Stimulated activated effector memory CD8-positive, alpha-beta T cell treated with anti-CD3 and anti-CD28 coated beads, Interleukin-12 subunit alpha, Interleukin-12 subunit beta, amount 100 ng/mL, for 72 hours (primary cell): ENCODE measurements around the gene PPM1G.
"Not testable (repeated sequence)": the region's sequence is repeated elsewhere in the genome, so short reads cannot be mapped to it uniquely, and the experiment has no call there.

Experiments
- ATAC-seq: fragments of 150-1000 bp; cut with Tn5 transposase; 2 replicates; pipeline ENCODE4 v1.10.0; 2021
- DNase-seq, 2 donors: peaks; one replicate each; pipeline ENCODE4 v3.0.0; 2021 to 2022; ENCODE audit warnings: low spot score in 2 of 2
- H3K27ac Mint-ChIP-seq: one replicate; pipeline ENCODE4 v1.8.0; 2022; ENCODE audit warnings: mild to moderate bottlenecking, mixed read lengths
- H3K36me3 Mint-ChIP-seq: one replicate; pipeline ENCODE4 v1.8.0; 2022; ENCODE audit warnings: mild to moderate bottlenecking, mixed read lengths
- H3K4me1 Mint-ChIP-seq: one replicate; pipeline ENCODE4 v1.8.0; 2022; ENCODE audit warnings: mixed read lengths
- H3K4me3 Mint-ChIP-seq: one replicate; pipeline ENCODE4 v1.8.0; 2022; ENCODE audit warnings: mild to moderate bottlenecking, mixed read lengths
- H3K9me3 Mint-ChIP-seq: one replicate; pipeline ENCODE4 v1.8.0; 2022; ENCODE audit warnings: mixed read lengths

PPM1G gene

DNA sequence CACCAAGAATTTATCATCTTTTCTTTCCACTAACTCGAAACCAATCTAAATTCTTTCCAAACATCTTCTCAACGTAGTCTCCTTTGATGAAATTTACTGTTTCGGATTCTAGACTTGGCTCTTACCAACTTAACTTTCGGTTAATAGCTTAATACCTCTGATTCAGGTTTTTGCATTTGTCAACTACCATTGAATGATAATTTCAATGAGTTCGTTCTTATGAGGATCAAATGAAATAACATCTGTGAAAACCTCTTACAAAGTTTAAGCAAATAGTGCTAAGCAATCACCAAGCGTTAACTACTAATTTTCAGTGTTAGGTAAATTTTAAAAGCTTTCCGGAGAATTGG, 18.4 kb upstream of the PPM1G start:
- DNase-seq (no peak), ATAC-seq (no peak)
- Mint-ChIP-seq H3K4me3 (peak overlapping the region; percentile 94), H3K27ac (peak overlapping the region; percentile 95), H3K36me3 (peaks cover 43% of the 10 kb centered on the region), H3K9me3 (no peaks in the 10 kb centered on the region), H3K4me1 (peaks cover 32% of the 10 kb centered on the region)

DNA sequence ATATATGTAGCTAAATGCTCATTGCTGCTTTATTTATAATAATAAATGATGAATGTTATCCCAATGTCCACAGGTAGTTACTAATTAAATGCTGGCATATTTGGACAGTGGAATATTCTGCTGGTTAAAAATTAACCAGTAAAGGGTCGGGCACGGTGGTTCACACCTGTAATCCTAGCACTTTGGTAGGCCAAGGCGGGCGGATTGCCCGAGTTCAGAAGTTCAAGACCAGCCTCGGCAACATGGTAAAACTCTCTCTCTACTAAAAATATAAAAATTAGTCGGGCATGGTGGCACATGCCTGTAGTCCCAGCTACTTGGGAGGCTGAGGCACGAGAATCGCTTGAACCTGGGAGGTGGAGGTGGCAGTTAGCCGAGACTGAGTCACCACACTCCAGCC, 15.6 kb upstream of the PPM1G start:
- Mint-ChIP-seq H3K4me1 (peaks cover 17% of the 10 kb centered on the region), H3K36me3 (peaks cover 15% of the 10 kb centered on the region)
- not testable (repeated sequence) for H3K9me3 Mint-ChIP-seq, ATAC-seq, H3K4me3 Mint-ChIP-seq, DNase-seq, H3K27ac Mint-ChIP-seq

DNA sequence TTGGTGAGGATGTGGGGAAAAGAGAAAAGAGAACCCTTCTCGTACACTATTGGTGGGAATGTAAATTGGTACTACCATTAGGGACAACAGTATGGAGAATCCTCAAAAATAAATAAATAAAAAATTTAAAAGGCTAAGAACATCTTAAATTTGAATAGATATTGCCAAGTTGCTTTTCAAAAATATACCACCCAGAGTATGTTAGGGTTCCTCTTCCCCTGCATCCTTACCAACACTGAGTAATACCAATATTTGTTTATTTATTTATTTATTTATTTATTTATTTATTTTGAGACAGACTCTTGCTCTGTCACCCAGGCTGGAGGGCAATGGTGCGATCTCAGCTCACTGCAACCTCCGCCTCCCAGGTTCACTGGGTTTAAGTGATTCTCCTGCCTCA, 13.6 kb upstream of the PPM1G start:
- DNase-seq (no peak), ATAC-seq (no peak)
- H3K27ac Mint-ChIP-seq: no peak overlapping the region
- peaks cover under 1% of the 10 kb centered on the region for H3K36me3 Mint-ChIP-seq
- no peak overlapping the region for H3K4me3 Mint-ChIP-seq
- H3K4me1 Mint-ChIP-seq: peaks cover 6% of the 10 kb centered on the region
- no peaks in the 10 kb centered on the region for H3K9me3 Mint-ChIP-seq

DNA sequence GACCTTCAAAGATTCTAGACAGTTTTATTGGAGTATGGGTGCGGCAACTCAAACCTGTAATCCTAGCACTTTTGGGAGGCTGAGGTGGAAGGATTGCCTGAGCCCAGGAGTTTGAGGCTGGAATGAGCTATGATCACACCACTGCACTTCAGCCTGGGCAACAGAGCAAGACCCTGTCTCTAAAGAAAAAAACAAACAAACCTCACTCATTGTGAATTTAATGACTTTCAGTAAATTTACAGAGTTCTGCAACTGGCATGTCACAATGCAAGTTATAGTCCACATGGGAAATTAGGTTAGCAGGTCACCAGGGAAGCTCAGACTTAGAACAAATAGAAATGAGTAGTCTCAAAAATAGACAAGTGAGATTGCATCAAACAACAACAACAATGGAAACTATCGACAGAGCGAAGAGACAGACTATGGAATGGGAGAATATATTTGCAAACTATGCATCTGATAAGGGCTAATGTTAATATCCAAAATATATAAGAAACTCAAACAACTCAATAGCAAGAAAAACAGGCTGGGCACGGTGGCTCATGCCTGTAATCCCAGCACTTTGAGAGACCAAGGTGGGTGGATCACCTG, 12.4 kb upstream of the PPM1G start:
- DNase-seq (no peak), ATAC-seq (no peak)
- no peaks in the 10 kb centered on the region for H3K4me1 Mint-ChIP-seq
- no peaks in the 10 kb centered on the region for H3K9me3 Mint-ChIP-seq
- no peak overlapping the region for H3K27ac Mint-ChIP-seq
- H3K4me3 Mint-ChIP-seq: no peak overlapping the region
- H3K36me3 Mint-ChIP-seq: no peaks in the 10 kb centered on the region

DNA sequence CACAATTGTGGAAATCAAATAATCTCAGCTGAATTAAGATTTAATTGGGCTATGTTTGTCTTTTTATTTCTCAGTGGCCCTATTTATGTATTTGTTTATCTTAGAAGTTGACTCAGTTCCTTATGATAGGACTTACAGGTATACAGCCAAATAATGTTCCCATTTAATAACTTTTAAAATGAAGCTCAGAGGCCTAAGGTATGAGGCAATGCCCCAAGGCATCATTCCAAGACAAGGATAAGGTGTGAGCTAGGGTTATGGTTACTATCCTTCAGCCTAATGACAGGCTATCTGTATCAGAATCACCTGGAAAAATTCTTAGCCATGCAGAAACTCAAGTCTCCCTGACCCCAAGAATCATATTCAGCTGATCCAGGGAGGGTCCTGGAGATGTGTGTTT, 11.6 kb upstream of the PPM1G start:
- no peak for ATAC-seq
- H3K27ac Mint-ChIP-seq: no peak overlapping the region
- no peak overlapping the region for H3K4me3 Mint-ChIP-seq
- no peaks in the 10 kb centered on the region for H3K9me3 Mint-ChIP-seq
- H3K4me1 Mint-ChIP-seq: no peaks in the 10 kb centered on the region
- no peak for DNase-seq
- H3K36me3 Mint-ChIP-seq: no peaks in the 10 kb centered on the region

DNA sequence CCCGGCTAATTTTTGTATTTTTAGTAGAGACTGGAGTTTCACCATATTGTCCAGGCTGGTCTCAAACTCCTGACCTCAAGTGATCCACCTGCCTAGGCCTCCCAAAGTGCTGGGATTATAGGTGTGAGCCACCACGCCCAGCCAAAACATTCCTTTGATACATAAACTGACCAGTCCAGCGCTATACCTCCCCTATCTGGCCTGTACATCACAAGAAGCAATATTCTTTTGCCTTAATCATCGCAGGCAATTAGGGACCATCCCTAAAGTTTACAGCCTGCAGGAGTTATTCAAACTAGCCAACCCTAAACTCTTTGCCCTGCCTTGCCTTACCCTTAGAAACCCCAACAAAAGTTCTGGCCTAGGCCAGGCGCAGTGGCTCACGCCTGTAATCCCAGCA, 6.8 kb upstream of the PPM1G start:
- peaks cover 5% of the 10 kb centered on the region for H3K4me1 Mint-ChIP-seq
- ATAC-seq: no peak
- DNase-seq: no peak

DNA sequence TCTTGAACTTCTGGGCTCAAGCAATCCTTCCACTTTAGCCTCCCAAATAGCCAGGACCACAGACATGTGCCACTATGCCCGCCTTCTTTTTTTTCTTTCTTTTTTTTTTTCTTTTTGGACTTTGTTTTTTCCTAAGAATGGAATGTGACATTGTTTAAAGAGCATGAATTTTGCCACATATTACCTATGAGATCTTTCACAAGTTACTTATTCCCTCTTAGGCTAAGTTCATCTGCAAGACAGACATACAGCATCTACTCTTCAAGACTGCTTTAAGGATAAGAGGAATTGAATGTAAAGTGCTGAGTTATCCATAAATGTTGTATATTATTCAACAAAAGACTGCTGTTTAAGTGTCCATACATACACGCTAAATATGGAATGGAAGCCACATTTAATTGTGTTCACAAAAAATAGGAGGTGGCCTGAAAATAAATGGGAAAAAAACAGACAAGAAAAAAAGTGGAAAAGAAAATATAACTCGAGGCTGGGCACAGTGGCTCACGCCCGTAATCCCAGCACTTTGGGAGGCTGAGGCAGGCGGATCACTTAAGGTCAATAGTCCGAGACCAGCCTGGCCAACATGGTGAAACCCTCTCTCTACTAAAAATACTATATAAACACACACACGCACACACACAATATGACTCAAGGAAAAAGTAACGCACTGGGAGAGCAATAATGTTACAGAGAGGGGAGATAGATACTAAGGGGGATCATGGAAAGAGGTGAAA, 3.2 kb upstream of the PPM1G start:
- peaks cover 16% of the 10 kb centered on the region for H3K36me3 Mint-ChIP-seq
- H3K4me1 Mint-ChIP-seq: peaks cover 25% of the 10 kb centered on the region
- H3K27ac Mint-ChIP-seq: no peak overlapping the region
- H3K9me3 Mint-ChIP-seq: peaks cover 3% of the 10 kb centered on the region
- H3K4me3 Mint-ChIP-seq: no peak overlapping the region
- ATAC-seq: no peak
- DNase-seq: no peak

More for the DNA sequence above, 6.8 kb upstream of the PPM1G start:
- no peak overlapping the region for H3K27ac Mint-ChIP-seq
- peaks cover 3% of the 10 kb centered on the region for H3K9me3 Mint-ChIP-seq
- no peak overlapping the region for H3K4me3 Mint-ChIP-seq
- H3K36me3 Mint-ChIP-seq: no peaks in the 10 kb centered on the region

DNA sequence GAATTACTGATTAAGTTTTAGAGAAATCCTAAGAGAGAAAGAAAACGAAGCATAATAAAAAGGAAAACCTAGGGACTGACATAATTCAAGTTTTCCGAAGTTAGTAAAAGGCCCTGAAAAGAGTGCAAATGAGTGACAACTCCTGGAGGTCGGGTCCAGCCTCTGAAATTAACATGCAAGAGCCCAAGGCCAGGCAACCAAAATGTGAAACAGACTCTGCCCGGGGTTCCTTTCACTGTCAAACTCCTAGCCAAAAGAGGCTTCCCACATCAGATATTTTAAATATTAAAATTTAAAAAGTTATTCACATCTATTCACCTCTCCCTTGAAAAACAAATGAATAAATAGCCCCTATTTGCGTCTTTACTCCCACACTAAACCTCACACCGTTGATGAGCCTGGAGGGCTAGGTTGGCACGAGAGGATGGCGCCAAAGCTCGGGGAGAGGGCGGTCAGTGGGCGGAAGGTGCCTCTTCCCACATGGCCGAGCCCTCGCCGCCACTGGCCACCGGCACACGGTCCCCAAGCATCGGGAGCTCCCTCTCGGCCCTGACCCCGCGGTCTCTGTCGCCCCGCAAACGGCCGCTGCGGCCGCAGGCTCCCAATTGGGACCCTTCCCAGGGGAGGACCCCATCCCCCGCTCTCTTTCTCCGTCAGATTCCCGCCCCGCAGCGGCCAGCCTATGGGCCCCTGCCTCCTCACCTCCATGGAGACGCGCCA, 630 bp downstream of the PPM1G start:
- Mint-ChIP-seq H3K4me1 (peaks cover 40% of the 10 kb centered on the region), H3K4me3 (peak overlapping the region; percentile 73), H3K9me3 (peaks cover 3% of the 10 kb centered on the region), H3K36me3 (peaks cover 53% of the 10 kb centered on the region), H3K27ac (peak overlapping the region; percentile 85)
- ATAC-seq (peak; percentile 58), DNase-seq (no peak)

DNA sequence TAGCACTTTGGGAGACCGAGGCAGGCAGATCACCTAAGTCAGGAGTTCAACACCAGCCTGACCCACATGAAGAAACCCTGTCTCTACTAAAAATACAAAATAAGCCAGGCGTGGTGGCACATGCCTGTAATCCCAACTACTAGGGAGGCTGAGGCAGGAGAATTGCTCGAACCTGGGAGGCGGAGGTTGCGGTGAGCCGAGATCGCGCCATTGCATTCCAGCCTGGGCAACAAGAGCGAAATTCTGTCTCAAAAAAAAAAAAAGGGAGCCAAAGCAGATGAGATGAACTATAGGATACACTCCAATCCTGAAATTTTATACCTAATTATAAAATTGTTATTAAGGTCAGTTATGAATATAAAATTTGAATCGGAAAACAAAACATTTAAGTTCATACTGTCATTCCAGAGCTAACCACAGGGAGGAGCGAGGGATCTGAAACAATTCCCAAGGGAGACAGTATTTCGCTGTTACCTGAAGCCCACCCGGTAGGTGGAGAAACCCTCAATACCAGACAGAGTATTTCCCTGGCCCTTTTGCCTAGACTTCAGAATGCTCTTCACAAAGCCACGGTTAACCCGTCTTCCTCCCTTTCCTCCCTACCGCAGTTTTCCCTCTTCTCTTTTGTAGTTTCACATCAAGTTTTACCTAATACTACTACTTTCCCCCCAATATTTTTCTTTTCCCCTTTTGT, 1.4 kb downstream of the PPM1G start:
- DNase-seq: no peak
- peak overlapping the region; percentile 73 for H3K4me3 Mint-ChIP-seq
- peaks cover 40% of the 10 kb centered on the region for H3K4me1 Mint-ChIP-seq
- peaks cover 3% of the 10 kb centered on the region for H3K9me3 Mint-ChIP-seq
- peaks cover 61% of the 10 kb centered on the region for H3K36me3 Mint-ChIP-seq
- ATAC-seq: no peak
- H3K27ac Mint-ChIP-seq: peak overlapping the region; percentile 85

DNA sequence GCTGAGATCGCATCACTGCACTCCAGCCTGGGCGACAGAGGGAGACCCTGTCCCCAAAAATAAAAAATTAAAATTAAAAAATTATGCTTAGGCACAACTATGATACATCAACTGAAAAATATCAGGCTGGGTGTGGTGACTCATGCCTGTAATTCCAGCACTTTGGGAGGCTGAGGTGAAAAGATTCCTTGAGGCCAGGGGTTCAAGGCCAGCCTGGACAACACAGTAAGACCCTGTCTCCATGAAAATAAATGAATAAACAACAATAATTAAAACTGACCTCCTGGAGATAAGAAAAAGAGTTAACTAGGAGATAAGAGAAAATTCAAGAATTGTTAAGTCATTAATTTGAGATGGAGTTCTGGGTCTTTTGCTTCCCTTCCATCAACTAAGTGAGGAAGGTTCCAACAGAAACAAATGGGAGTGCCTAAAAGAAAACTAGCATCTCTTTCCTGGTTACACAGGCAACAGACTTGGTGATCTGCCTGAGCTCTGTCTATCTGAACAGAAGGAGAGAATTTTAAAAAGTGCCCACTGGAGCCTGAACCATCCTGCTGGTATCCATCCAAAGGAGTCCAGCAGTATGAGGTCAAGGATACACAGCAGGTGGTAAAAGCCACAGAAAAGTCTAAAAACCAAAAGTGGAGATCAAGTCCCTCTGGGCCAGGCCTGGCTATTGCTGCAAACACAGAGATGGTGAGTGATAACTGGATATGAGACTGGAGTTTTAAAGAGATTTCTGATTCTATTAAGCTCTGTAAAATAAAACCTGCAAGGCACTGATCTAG, 8.8 kb downstream of the PPM1G start:
- Mint-ChIP-seq H3K9me3 (no peaks in the 10 kb centered on the region), H3K4me1 (peaks cover 25% of the 10 kb centered on the region), H3K27ac (peak overlapping the region; percentile 38), H3K36me3 (peaks cover 86% of the 10 kb centered on the region), H3K4me3 (no peak overlapping the region)
- DNase-seq: no peak
- no peak for ATAC-seq

DNA sequence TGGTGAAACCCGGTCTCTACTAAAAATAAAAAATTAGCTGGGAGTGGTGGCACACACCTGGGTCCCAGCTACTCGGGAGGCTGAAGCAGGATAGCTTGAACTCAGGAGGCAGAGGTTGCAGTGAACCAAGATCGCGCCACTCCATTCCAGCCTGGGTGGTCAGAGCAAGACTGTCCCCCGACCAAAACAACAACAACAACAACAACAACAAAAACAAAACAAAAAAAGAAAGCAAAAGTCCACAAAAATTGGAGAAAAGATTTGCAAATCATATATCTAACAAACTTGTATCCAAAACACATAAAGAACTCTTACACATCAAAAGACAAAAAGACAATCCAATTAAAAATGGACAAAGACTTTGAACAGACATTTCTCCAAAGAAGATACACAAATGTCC, 10.4 kb downstream of the PPM1G start:
- DNase-seq: no peak
- Mint-ChIP-seq H3K4me3 (no peak overlapping the region), H3K4me1 (peaks cover 25% of the 10 kb centered on the region), H3K27ac (peak overlapping the region; percentile 43), H3K36me3 (peaks cover 85% of the 10 kb centered on the region), H3K9me3 (no peaks in the 10 kb centered on the region)
- no peak for ATAC-seq

DNA sequence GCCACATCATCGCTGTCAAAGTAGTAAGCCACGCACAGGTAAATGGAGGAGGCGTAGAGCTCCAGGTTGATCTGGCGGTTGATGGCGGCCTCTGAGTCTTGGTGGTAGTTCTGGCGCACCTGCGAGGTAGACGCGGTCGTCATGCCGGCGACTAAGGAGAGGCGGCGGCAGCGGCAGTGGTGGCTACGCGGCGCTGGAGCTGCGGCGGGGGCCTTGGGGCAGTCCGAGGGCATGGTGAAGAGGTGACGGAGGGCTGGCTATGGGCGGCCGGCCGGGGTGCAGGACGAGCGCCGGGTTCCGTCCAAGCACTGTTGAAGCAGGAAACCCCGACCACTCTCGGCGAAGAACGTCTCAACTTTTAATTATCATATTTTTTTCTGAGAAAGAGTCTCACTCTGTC, 16.2 kb downstream of the PPM1G start:
- Mint-ChIP-seq H3K27ac (no peak overlapping the region), H3K4me3 (no peak overlapping the region), H3K36me3 (peaks cover 64% of the 10 kb centered on the region), H3K9me3 (no peaks in the 10 kb centered on the region), H3K4me1 (peaks cover 26% of the 10 kb centered on the region)
- ATAC-seq (no peak), DNase-seq (no peak)

DNA sequence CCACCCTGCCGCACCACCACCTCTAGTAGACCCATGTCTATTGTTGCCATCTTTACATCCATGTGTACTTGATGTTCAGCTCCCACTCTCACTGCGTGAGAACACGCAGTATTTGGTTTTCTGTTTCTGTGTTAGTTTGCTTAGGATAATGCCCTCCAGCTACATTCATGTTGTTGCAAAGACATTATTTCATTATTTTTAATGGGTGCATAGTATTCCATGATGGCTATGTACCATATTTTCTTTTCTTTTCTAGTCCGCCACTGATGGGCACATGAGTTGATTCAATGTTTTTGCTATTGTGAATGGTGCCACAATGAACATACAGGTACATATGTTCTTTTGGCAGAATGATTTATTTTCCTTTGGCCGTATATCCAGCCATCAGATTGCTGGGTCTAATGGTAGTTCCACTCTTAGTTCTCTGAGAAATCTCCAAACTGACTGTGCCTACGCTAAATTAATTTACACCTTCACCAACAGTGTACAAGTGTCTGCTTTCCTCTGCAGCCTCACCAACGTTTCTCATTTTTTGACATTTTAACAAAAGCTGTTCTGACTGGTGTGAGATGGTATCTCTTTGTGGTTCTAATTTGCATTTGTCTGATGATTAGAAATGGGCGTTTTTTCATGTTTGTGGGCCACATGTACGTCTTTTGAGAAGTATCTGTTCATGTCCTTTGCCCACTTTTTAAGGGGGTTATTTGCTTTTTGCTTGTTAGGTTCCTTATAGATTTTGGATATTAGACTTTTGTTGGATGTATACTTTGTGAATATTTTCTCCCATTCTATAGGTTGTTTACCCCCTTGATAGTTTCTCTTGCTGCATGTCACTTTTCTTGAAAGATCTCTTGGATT, 18.3 kb downstream of the PPM1G start:
- ATAC-seq: peak; percentile 64
- H3K27ac Mint-ChIP-seq: peak overlapping the region; percentile 88
- H3K4me1 Mint-ChIP-seq: peaks cover 19% of the 10 kb centered on the region
- peaks cover 66% of the 10 kb centered on the region for H3K36me3 Mint-ChIP-seq
- no peaks in the 10 kb centered on the region for H3K9me3 Mint-ChIP-seq
- no peak for DNase-seq
- H3K4me3 Mint-ChIP-seq: peak overlapping the region; percentile 49

DNA sequence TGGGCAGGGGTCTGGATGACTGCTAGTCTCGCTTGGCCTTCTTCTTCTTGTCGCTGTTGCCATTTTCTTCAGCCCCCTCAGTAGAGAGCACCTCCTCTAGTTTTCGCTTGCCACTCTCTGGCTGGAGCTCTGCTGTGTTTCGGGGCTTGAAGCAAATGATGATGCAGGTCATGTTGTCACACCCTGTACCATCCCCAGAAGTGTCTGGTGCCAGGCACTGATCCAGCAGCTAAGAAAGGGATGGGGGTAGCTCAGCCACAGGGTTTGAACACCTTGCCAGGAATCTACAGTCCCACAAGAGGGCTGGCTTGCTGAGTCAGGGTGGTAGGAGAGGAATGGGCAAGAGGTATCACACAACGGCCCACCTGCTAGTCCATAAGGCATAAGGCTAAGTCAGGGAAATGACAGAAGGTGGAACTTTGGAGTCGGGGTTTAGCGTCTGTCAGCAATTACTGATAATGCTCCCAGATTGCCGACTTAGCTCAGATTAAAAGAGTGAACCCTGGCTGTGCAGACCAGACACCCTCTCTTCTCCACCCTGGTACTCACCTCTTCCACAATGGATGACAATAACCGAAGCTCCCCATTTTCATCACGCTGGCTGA, 27.7 kb downstream of the PPM1G start:
- ATAC-seq (no peak), DNase-seq (no peak)
- H3K27ac Mint-ChIP-seq: peak overlapping the region; percentile 96
- H3K4me1 Mint-ChIP-seq: peaks cover 45% of the 10 kb centered on the region
- H3K9me3 Mint-ChIP-seq: no peaks in the 10 kb centered on the region
- H3K36me3 Mint-ChIP-seq: peaks cover 99% of the 10 kb centered on the region
- H3K4me3 Mint-ChIP-seq: peak overlapping the region; percentile 82
